ENCODE measurements around the gene AP5S1. TPM values are rescaled to one million over a fixed set of nuclear protein-coding genes. Genes with fewer than 3 reads are reported as not detected.

AP5S1 gene
- total and polyA plus RNA-seq, 2 of the 13 experiments (the other 11 are each of a cell fraction or from before 2014, with no cell fraction given): 7.9 to 23.2 TPM

GRCh38 chr20:3867802-3868201, 47.5 kb downstream of the AP5S1 start:
- ChIA-PET POLR2A (interaction anchor here (0.9 to 2.5 kb wide), 4 partner anchors 9 to 89 kb away, joined by 3 to 11 read pairs (median 4); no protein-coding TSS in a partner anchor), CTCF (ENCODE audit: low intra/inter-chr PET ratio, low total read pairs) (no interaction called here)
- no TSS peak for BruUV-seq (replicated peaks)
- TF ChIP-seq ZBTB4 (CRISPR knock-in tag; IDR thresholded peaks at IDR 0.05; ENCODE audit: borderline replicate concordance) (no peak), ZNF652 (CRISPR knock-in tag; IDR thresholded peaks at IDR 0.05; ENCODE audit: borderline replicate concordance, low read depth) (no peak), MED13 (CRISPR knock-in tag; IDR thresholded peaks at IDR 0.05) (no peak), ZNF792 (CRISPR knock-in tag; IDR thresholded peaks at IDR 0.05) (no peak), RAD51 (IDR thresholded peaks at IDR 0.05; ENCODE audit: borderline replicate concordance) (no peak), THAP11 (CRISPR knock-in tag; IDR thresholded peaks at IDR 0.05) (no peak), SMARCC2 (IDR thresholded peaks at IDR 0.05) (no peak), NFYC (CRISPR knock-in tag; IDR thresholded peaks at IDR 0.05) (0 out of 2 replicates have a peak, but pooled peaks have one; percentile 19), MBNL3 (CRISPR knock-in tag; conservative IDR thresholded peaks at IDR 0.05) (no peak), KLF13 (CRISPR knock-in tag; IDR thresholded peaks at IDR 0.05) (no peak), ZNF280B (CRISPR knock-in tag; IDR thresholded peaks at IDR 0.05; ENCODE audit: borderline replicate concordance) (no peak), XRCC5 (optimal IDR thresholded peaks at IDR 0.05; ENCODE audit: low read length) (peak; percentile 6), KLF6 (CRISPR knock-in tag; IDR thresholded peaks at IDR 0.05) (no peak)
- TF ChIP-seq, protein P1, sequence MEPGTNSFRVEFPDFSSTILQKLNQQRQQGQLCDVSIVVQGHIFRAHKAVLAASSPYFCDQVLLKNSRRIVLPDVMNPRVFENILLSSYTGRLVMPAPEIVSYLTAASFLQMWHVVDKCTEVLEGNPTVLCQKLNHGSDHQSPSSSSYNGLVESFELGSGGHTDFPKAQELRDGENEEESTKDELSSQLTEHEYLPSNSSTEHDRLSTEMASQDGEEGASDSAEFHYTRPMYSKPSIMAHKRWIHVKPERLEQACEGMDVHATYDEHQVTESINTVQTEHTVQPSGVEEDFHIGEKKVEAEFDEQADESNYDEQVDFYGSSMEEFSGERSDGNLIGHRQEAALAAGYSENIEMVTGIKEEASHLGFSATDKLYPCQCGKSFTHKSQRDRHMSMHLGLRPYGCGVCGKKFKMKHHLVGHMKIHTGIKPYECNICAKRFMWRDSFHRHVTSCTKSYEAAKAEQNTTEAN (CRISPR knock-in tag; conservative IDR thresholded peaks at IDR 0.05): no peak
- TF ChIP-seq, protein P2, sequence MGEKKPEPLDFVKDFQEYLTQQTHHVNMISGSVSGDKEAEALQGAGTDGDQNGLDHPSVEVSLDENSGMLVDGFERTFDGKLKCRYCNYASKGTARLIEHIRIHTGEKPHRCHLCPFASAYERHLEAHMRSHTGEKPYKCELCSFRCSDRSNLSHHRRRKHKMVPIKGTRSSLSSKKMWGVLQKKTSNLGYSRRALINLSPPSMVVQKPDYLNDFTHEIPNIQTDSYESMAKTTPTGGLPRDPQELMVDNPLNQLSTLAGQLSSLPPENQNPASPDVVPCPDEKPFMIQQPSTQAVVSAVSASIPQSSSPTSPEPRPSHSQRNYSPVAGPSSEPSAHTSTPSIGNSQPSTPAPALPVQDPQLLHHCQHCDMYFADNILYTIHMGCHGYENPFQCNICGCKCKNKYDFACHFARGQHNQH (CRISPR knock-in tag; IDR thresholded peaks at IDR 0.05): no peak
- TF ChIP-seq, protein P3, sequence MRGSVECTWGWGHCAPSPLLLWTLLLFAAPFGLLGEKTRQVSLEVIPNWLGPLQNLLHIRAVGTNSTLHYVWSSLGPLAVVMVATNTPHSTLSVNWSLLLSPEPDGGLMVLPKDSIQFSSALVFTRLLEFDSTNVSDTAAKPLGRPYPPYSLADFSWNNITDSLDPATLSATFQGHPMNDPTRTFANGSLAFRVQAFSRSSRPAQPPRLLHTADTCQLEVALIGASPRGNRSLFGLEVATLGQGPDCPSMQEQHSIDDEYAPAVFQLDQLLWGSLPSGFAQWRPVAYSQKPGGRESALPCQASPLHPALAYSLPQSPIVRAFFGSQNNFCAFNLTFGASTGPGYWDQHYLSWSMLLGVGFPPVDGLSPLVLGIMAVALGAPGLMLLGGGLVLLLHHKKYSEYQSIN (CRISPR knock-in tag; IDR thresholded peaks at IDR 0.05; ENCODE audit: borderline replicate concordance): no peak

More at GRCh38 chr20:3867802-3868201, 47.5 kb downstream of the AP5S1 start:
- Histone ChIP-seq H3K9ac (ENCODE audit: insufficient read depth, low read depth, low read length) (no peak overlapping the region), H3K36me3 (replicated peaks in 1 of 2; ENCODE audit: control insufficient read depth in 1 of 2, insufficient read depth in 2 of 2, low read length in 2 of 2) (peaks cover 41 to 42% of the 10 kb centered on the region in 2 experiments), H3K9me3 (ENCODE audit: low read length) (no peaks in the 10 kb centered on the region), H2AFZ (ENCODE audit: low read length) (no peak overlapping the region), H3K27me3 (ENCODE audit: control insufficient read depth in 1 of 2, insufficient read depth in 2 of 2, low read length in 2 of 2) (no peaks in the 10 kb centered on the region), H3K4me1 (ENCODE audit: insufficient read depth, low read length) (peaks cover 12% of the 10 kb centered on the region), H4K20me1 (ENCODE audit: insufficient read depth, low read length) (no peaks in the 10 kb centered on the region), H3K27ac (ENCODE audit: extremely low read length, insufficient read depth, low read length) (no peak overlapping the region), H3K4me2 (ENCODE audit: low read depth, low read length) (no peak overlapping the region), H3K79me2 (ENCODE audit: insufficient read depth, low read length) (no peaks in the 10 kb centered on the region), H3K4me3 (replicated peaks in 1 of 3; ENCODE audit: insufficient read depth in 1 of 3, low read depth in 2 of 3, low read length in 3 of 3) (no peak overlapping the region)
- in situ Hi-C loops (cut with HindIII; ENCODE audit: extremely low pct_ligation_motif_present, low pct_unique_long_range_greater_than_20kb): no loop called here
- 91% methylated on average over 2 of the region's 2 CpGs for WGBS (ENCODE audit: low lambda C conversion rate)
- intact Hi-C loops (cut with micrococcal nuclease; ENCODE audit: unreplicated experiment): no loop called here
- ATAC-seq (no peak), DNase-seq (ENCODE audit: low spot score) (no peak), FAIRE-seq (no peak)

All from HepG2 (cell line).